Endothelial cell of umbilical vein (primary cell): ENCODE data around the gene GFI1B. TPM values are rescaled to one million over a fixed set of nuclear protein-coding genes. Genes with fewer than 3 reads are reported as not detected.

ENCODE experiments used
- BruUV-seq: library from RNA; stranded (reverse); fragments of 400-500 nt; replicated peaks from 2 replicates; lab custom pipeline; 2021; lab: Mats Ljungman, UMichigan
- CTCF ChIA-PET: fragments of 300-600, 350-600 bp; sonication (Branson Sonifier 250); formaldehyde crosslinking; loops from one replicate; lab custom pipeline; 2021; ENCODE audit warnings: antibody characterized with exemption, inconsistent platforms; lab: Charles Lee
- POLR2A ChIA-PET: fragments of 300-600, 350-600 bp; sonication (Branson Sonifier 250); formaldehyde crosslinking; loops from one replicate; lab custom pipeline; 2021; ENCODE audit warnings: antibody characterized with exemption, inconsistent platforms; lab: Charles Lee
- DNase-seq: peaks from one replicate; pipeline ENCODE4 v3.0.0-alpha.2; 2011; ENCODE audit warnings: low read depth, low spot score
- FAIRE-seq: peaks from 2 replicates; lab custom pipeline; 2011; peaks lifted over from hg19 to GRCh38; lab: Jason Lieb, UNC
- H2AFZ ChIP-seq: 2 replicates; pipeline ENCODE4 v1.6.0; 2012; ENCODE audit warnings: low read depth, low read length, control low read depth, inconsistent platforms
- H3K27ac ChIP-seq: 2 replicates; pipeline ENCODE4 v1.5.1; 2011; ENCODE audit warnings: low read depth, mild to moderate bottlenecking, control low read depth, low read length, moderate library complexity; ENCODE audit not compliant: insufficient read depth
- H3K27me3 ChIP-seq, 2 experiments: 2 replicates each; pipeline versions ENCODE4 v1.6.0 to v1.6.1; 2011; ENCODE audit warnings: low read length in 2 of 2, mixed read lengths in 1 of 2; ENCODE audit not compliant: control insufficient read depth in 2 of 2, insufficient read depth in 2 of 2
- H3K36me3 ChIP-seq, 2 experiments: 2 replicates in 1 of 2; 3 replicates in 1 of 2; pipeline ENCODE4 v1.5.1; 2011; ENCODE audit warnings: low read length in 2 of 2, mild to moderate bottlenecking in 1 of 2, moderate library complexity in 1 of 2; ENCODE audit not compliant: control insufficient read depth in 2 of 2, insufficient read depth in 2 of 2; ENCODE audit errors: extremely low read depth in 1 of 2
- H3K4me1 ChIP-seq: 3 replicates; pipeline ENCODE4 v1.5.1; 2011; ENCODE audit warnings: mild to moderate bottlenecking, low read length; ENCODE audit not compliant: control insufficient read depth, insufficient read depth; ENCODE audit errors: extremely low read depth
- H3K4me2 ChIP-seq: 2 replicates; pipeline ENCODE4 v1.6.1; 2011; ENCODE audit warnings: low read length, control low read depth, mixed read lengths; ENCODE audit not compliant: insufficient read depth
- H3K4me3 ChIP-seq, 3 experiments: fragments of 200-600 bp in 1 of 3; sonication (generic), shearing (Covaris generic) in 1 of 3; replicated peaks in 1 of 3; 2 replicates each; pipeline ENCODE4 v1.5.1; 2011 to 2016; ENCODE audit warnings: control low read depth in 3 of 3, low read length in 3 of 3, mild to moderate bottlenecking in 2 of 3, inconsistent platforms in 1 of 3, low read depth in 1 of 3, moderate library complexity in 1 of 3; ENCODE audit not compliant: insufficient read depth in 1 of 3
- H3K79me2 ChIP-seq: 2 replicates; pipeline ENCODE4 v1.6.0; 2012; ENCODE audit warnings: low read length, inconsistent platforms; ENCODE audit not compliant: control insufficient read depth, insufficient read depth
- H3K9ac ChIP-seq: replicated peaks from 2 replicates; pipeline ENCODE3; 2011; ENCODE audit warnings: low read length, control low read depth; ENCODE audit not compliant: insufficient read depth; ENCODE audit errors: extremely low read depth
- H3K9me1 ChIP-seq: replicated peaks from 3 replicates; pipeline ENCODE4 v1.6.0; 2011; ENCODE audit warnings: mild to moderate bottlenecking, low read length; ENCODE audit not compliant: control insufficient read depth, insufficient read depth; ENCODE audit errors: extremely low read depth
- H3K9me3 ChIP-seq: replicated peaks from 2 replicates; pipeline ENCODE4 v1.5.1; 2012; ENCODE audit warnings: low read length, inconsistent platforms; ENCODE audit not compliant: control insufficient read depth, insufficient read depth
- H4K20me1 ChIP-seq: replicated peaks from 2 replicates; pipeline ENCODE3; 2011; ENCODE audit warnings: mild to moderate bottlenecking, low read length; ENCODE audit not compliant: control insufficient read depth, insufficient read depth; ENCODE audit errors: extremely low read depth
- CTCF ChIP-seq, 2 donors: IDR thresholded peaks; 1 replicate in 1 of 2; 2 replicates in 1 of 2; pipeline ENCODE4 v1.5.1; 2011; ENCODE audit warnings: low read length in 2 of 2, mild to moderate bottlenecking in 2 of 2, moderate library complexity in 2 of 2, control low read depth in 1 of 2, inconsistent platforms in 1 of 2, low read depth in 1 of 2; ENCODE audit not compliant: insufficient read depth in 1 of 2; ENCODE audit errors: extremely low read depth in 1 of 2
- EZH2 ChIP-seq: IDR thresholded peaks from 2 replicates; pipeline ENCODE4 v1.6.1; 2012; ENCODE audit warnings: borderline replicate concordance, low read depth, mild to moderate bottlenecking, moderate library complexity, low read length, inconsistent platforms; ENCODE audit not compliant: severe bottlenecking
- FOS ChIP-seq: IDR thresholded peaks from 2 replicates; pipeline ENCODE4 v1.6.1; 2011; ENCODE audit warnings: mild to moderate bottlenecking, low read length, moderate library complexity, borderline replicate concordance; ENCODE audit not compliant: insufficient read depth
- GATA2 ChIP-seq: IDR thresholded peaks from 2 replicates; pipeline ENCODE4 v1.7.0; 2011; ENCODE audit warnings: low read depth, mild to moderate bottlenecking, moderate library complexity, mixed read lengths, low read length; ENCODE audit not compliant: insufficient read length, insufficient read depth
- JUN ChIP-seq: IDR thresholded peaks from 2 replicates; pipeline ENCODE4 v1.6.1; 2011; ENCODE audit warnings: borderline replicate concordance, low read depth; ENCODE audit not compliant: insufficient read length, insufficient read depth
- MAX ChIP-seq: IDR thresholded peaks from 2 replicates; pipeline ENCODE4 v1.6.1; 2011; ENCODE audit not compliant: insufficient read depth, insufficient read length
- MYC ChIP-seq: IDR thresholded peaks from one replicate; pipeline ENCODE4 v1.6.1; 2011; ENCODE audit warnings: mild to moderate bottlenecking, low read depth, low read length
- POLR2A ChIP-seq: IDR thresholded peaks from 2 replicates; pipeline ENCODE4 v1.6.1; 2012; ENCODE audit warnings: low read depth, mild to moderate bottlenecking, control low read depth, low read length
- POLR2AphosphoS5 ChIP-seq: IDR thresholded peaks from 2 replicates; pipeline ENCODE4 v1.6.1; 2012; ENCODE audit warnings: low read depth, mild to moderate bottlenecking, control low read depth, low read length, moderate library complexity; ENCODE audit not compliant: insufficient read depth
- dilution Hi-C: fragments of 300-500 bp; cut with MboI; formaldehyde crosslinking; loops from one replicate; pipeline ENCODE4 v1.15.0; 2019; ENCODE audit warnings: low sequenced_read_pairs; ENCODE audit not compliant: extremely low pct_ligation_motif_present
- intact Hi-C: fragments of 100-400 bp; cut with micrococcal nuclease; formaldehyde crosslinking; loops from one replicate; pipeline ENCODE4 v1.10.0; 2022
- polyA plus RNA-seq, 4 experiments: library from polyadenylated mRNA; depleted of rRNA in 3 of 4; stranded (reverse) in 3 of 4; unstranded in 1 of 4; fragments of >200 nt; gene quantifications; 2 replicates each; pipeline versions ENCODE4 v1.2.1 to v1.2.3, GENCODE V29; 2011 to 2012; ENCODE audit warnings: missing spikeins in 1 of 4
- total RNA-seq: library from RNA; stranded (reverse); gene quantifications from 2 replicates; pipeline ENCODE4 v1.2.3, GENCODE V29; 2021

GFI1B gene
- total and polyA plus RNA-seq, 2 donors (not counting 3 experiments of a cell fraction or from before 2014, with no cell fraction given), result 0.04 TPM; not detected in 1

DNA sequence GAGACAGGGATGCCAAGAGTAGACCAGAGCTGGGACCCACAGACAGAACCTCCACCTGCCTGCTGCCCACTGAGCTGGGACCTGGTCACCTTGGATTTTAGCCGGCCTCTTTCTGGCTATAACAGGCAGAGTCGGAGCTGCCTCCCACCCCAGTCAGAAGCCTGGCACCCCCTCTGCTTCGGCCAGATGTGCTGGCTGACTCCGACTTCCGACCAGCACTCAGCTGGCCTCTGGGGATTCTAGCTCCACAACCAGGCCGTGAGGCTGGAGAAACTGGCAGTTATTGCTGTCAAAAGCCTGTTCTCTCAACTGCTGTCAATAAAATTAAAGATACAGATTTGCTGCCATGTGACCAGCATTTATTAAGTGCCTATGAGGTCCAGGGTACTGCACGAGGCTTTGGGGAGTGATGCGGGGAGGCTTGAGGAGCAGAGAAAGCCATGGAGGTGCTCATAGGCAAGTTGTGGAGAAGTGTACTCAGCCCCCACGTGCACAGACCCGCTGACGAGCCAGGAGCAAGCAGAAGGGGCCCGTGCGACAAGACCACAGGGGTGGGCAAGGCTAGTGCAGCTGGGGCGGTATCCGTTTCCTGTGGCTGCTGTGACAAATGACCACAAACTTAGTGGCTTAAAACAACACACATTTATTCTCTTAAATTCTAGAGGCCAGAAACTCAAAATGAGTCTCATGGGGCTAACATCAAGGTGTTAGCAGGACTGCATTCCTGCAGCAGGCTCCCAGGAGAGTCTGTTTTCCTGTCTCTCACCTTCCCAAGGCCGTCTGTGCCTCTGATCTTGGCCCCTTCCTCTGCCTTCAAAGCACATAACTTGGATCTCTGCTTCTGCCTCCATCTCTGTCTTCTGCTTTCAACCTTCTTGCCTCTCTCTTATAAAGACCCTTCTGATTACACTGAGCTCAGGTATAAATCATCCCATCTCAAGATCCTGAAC, 13.1 kb downstream of the GFI1B start:
- H3K79me2 ChIP-seq, result no peaks in the 10 kb centered on the region
- H3K27ac ChIP-seq, result no peak overlapping the region
- H3K9me3 ChIP-seq, result no peaks in the 10 kb centered on the region
- DNase-seq (no peak), FAIRE-seq (no peak)
- H3K27me3 ChIP-seq, result peaks cover 0 to 11% of the 10 kb centered on the region in 2 experiments
- intact Hi-C loops (no loop called here), dilution Hi-C loops (no loop called here)
- POLR2A ChIA-PET, result no interaction called here
- H2AFZ ChIP-seq, result no peak overlapping the region
- CTCF ChIA-PET, result interaction anchor here (0.7 to 1.3 kb wide), 3 partner anchors 14 to 495 kb away, joined by 3 to 7 read pairs (median 4); partner anchors contain the start of gene GFI1B
- no peak for TF ChIP-seq POLR2A
- TF ChIP-seq JUN, result no peak
- no peak overlapping the region for H3K4me3 ChIP-seq
- H3K9me1 ChIP-seq, result no peaks in the 10 kb centered on the region
- no peak overlapping the region for H3K4me2 ChIP-seq
- H3K4me1 ChIP-seq, result no peaks in the 10 kb centered on the region
- no peaks in the 10 kb centered on the region for H3K36me3 ChIP-seq
- no peak overlapping the region for H3K9ac ChIP-seq
- no TSS peak for BruUV-seq
- H4K20me1 ChIP-seq, result no peaks in the 10 kb centered on the region

- TF ChIP-seq MAX, result no peak
- TF ChIP-seq GATA2, result no peak
- TF ChIP-seq POLR2A, result no peak
- TF ChIP-seq EZH2, result no peak
- TF ChIP-seq JUN, result no peak
- no peak for TF ChIP-seq CTCF (IDR thresholded peaks at IDR 0.05; ENCODE audit: extremely low read depth in 1 of 2, insufficient read depth in 1 of 2, low read depth in 1 of 2, low read length in 2 of 2)
- no peak for TF ChIP-seq FOS
- no peak for TF ChIP-seq MYC
- no peak for TF ChIP-seq POLR2AphosphoS5
- no peak overlapping the region for H2AFZ ChIP-seq
- dilution Hi-C loops, result no loop called here
- H3K9me3 ChIP-seq, result no peaks in the 10 kb centered on the region
- ChIA-PET POLR2A (no interaction called here), CTCF (interaction anchor here (1.9 kb wide), 1 partner anchor 28 kb away, joined by 8 read pairs; no protein-coding TSS in a partner anchor)
- no peaks in the 10 kb centered on the region for H3K4me1 ChIP-seq
- H3K36me3 ChIP-seq, result no peaks in the 10 kb centered on the region
- no peak overlapping the region for H3K9ac ChIP-seq
- no peaks in the 10 kb centered on the region for H3K9me1 ChIP-seq
- H3K4me3 ChIP-seq, result no peak overlapping the region
- no peak overlapping the region for H3K27ac ChIP-seq
- DNase-seq (no peak), FAIRE-seq (no peak)
- H4K20me1 ChIP-seq, result no peaks in the 10 kb centered on the region
- BruUV-seq, result no TSS peak
- H3K4me2 ChIP-seq, result no peak overlapping the region
- H3K79me2 ChIP-seq, result no peaks in the 10 kb centered on the region
- peaks cover 0 to 11% of the 10 kb centered on the region in 2 experiments for H3K27me3 ChIP-seq
- intact Hi-C loops, result no loop called here
Observed at GRCh38 chr9:132993511-132993939, 15.0 kb downstream of the GFI1B start.
